HepG2 (cell line): ENCODE data around the gene NPHP4. TPM values are rescaled to one million over a fixed set of nuclear protein-coding genes. Genes with fewer than 3 reads are reported as not detected.

Experiments
- ATAC-seq: fragments of 200-7000 bp; cut with Tn5 transposase; 3 replicates; pipeline ENCODE4 v1.9.1; 2020; ENCODE audit warnings: mild to moderate bottlenecking, moderate library complexity
- BruUV-seq: library from RNA; stranded (reverse); fragments of 400-500 nt; replicated peaks from 2 replicates; lab custom pipeline; 2021; lab: Mats Ljungman, UMichigan
- CTCF ChIA-PET: fragments of 300-600 bp; formaldehyde crosslinking; extraction: SDS; loops from one replicate; lab custom pipeline; 2021; ENCODE audit warnings: low total read pairs, inconsistent platforms, low intra/inter-chr PET ratio; lab: Yijun Ruan, JAX
- POLR2A ChIA-PET: fragments of 350-600 bp; sonication (Branson Sonifier 250); formaldehyde crosslinking; loops from one replicate; lab custom pipeline; 2020; ENCODE audit warnings: antibody characterized with exemption, inconsistent platforms; lab: Yijun Ruan, JAX
- DNase-seq: peaks from one replicate; pipeline ENCODE4 v3.0.0-alpha.2; 2015; ENCODE audit warnings: low spot score
- FAIRE-seq: peaks from 3 replicates; lab custom pipeline; 2011; peaks lifted over from hg19 to GRCh38; lab: Jason Lieb, UNC
- H2AFZ ChIP-seq: one replicate; pipeline ENCODE4 v1.6.1; 2011; ENCODE audit warnings: low read length, inconsistent platforms
- H3K27ac ChIP-seq: fragments of 300-600 bp; 3 replicates; pipeline ENCODE4 v1.8.0; 2011; ENCODE audit warnings: mixed run types, mild to moderate bottlenecking, mixed read lengths, low read length, inconsistent platforms; ENCODE audit not compliant: insufficient read depth; ENCODE audit errors: extremely low read length
- H3K27me3 ChIP-seq, 2 experiments: fragments of 200-600 bp in 1 of 2; 2 replicates in 1 of 2; 3 replicates in 1 of 2; pipeline versions ENCODE4 v1.6.0 to v1.8.0; 2011; ENCODE audit warnings: low read length in 2 of 2, mild to moderate bottlenecking in 2 of 2, moderate library complexity in 2 of 2, inconsistent platforms in 1 of 2; ENCODE audit not compliant: insufficient read depth in 2 of 2, control insufficient read depth in 1 of 2
- H3K36me3 ChIP-seq, 2 experiments: fragments of 200-600 bp in 1 of 2; replicated peaks in 1 of 2; 2 replicates in 1 of 2; 3 replicates in 1 of 2; pipeline versions ENCODE4 v1.5.1 to v1.8.0; 2011; ENCODE audit warnings: low read length in 2 of 2, inconsistent platforms in 1 of 2; ENCODE audit not compliant: insufficient read depth in 2 of 2, control insufficient read depth in 1 of 2
- H3K4me1 ChIP-seq: 2 replicates; pipeline ENCODE4 v1.5.1; 2012; ENCODE audit warnings: low read length, inconsistent platforms; ENCODE audit not compliant: insufficient read depth
- H3K4me2 ChIP-seq: 2 replicates; pipeline ENCODE4 v1.6.0; 2011; ENCODE audit warnings: low read depth, low read length, inconsistent platforms
- H3K4me3 ChIP-seq, 3 experiments: fragments of 200-600 bp in 1 of 3; sonication (generic), shearing (Covaris generic) in 1 of 3; replicated peaks in 1 of 3; 2 replicates each; pipeline ENCODE4 v1.5.1; 2011 to 2016; ENCODE audit warnings: low read length in 3 of 3, inconsistent platforms in 2 of 3, low read depth in 2 of 3, mild to moderate bottlenecking in 2 of 3, control low read depth in 1 of 3, mixed read lengths in 1 of 3; ENCODE audit not compliant: insufficient read depth in 1 of 3
- H3K79me2 ChIP-seq: one replicate; pipeline ENCODE4 v1.6.1; 2011; ENCODE audit warnings: low read length, inconsistent platforms; ENCODE audit not compliant: insufficient read depth
- H3K9ac ChIP-seq: 2 replicates; pipeline ENCODE4 v1.6.0; 2011; ENCODE audit warnings: mild to moderate bottlenecking, low read depth, low read length, inconsistent platforms; ENCODE audit not compliant: insufficient read depth
- H3K9me3 ChIP-seq: 2 replicates; pipeline ENCODE4 v1.5.1; 2012; ENCODE audit warnings: mild to moderate bottlenecking, low read length
- H4K20me1 ChIP-seq: 2 replicates; pipeline ENCODE4 v1.6.0; 2011; ENCODE audit warnings: inconsistent platforms, mild to moderate bottlenecking, low read length, moderate library complexity; ENCODE audit not compliant: insufficient read depth
- LCORL ChIP-seq, 2 experiments: fragments of 450-650 bp in 1 of 2; sonication (generic) in 1 of 2; formaldehyde crosslinking in 1 of 2; IDR thresholded peaks; 2 replicates each; pipeline versions ENCODE4 v1.5.0 to v1.6.1; 2017 to 2020; ENCODE audit warnings: antibody characterized with exemption in 1 of 2, missing genetic modification reagents in 1 of 2
- NFE2 ChIP-seq: sonication (generic); formaldehyde crosslinking; IDR thresholded peaks from 2 replicates; pipeline ENCODE4 v1.4.0; 2020; ENCODE audit warnings: missing genetic modification reagents
- TBX2 ChIP-seq: sonication (generic); formaldehyde crosslinking; IDR thresholded peaks from 2 replicates; pipeline ENCODE4 v1.5.0; 2020; ENCODE audit warnings: missing genetic modification reagents, mild to moderate bottlenecking, borderline replicate concordance
- ZBTB38 ChIP-seq: sonication (generic); formaldehyde crosslinking; IDR thresholded peaks from 2 replicates; pipeline ENCODE4 v1.5.1; 2020; ENCODE audit warnings: mild to moderate bottlenecking, missing genetic modification reagents
- WGBS: methylation state at CpG from one replicate; pipeline ENCODE4 v1.1.6; 2017; ENCODE audit warnings: low lambda C conversion rate; 5-methylcytosine and 5-hydroxymethylcytosine counted together
- in situ Hi-C: cut with HindIII; loops from 2 replicates; pipeline ENCODE4 v1.10.0; 2017; ENCODE audit warnings: low pct_unique_long_range_greater_than_20kb; ENCODE audit not compliant: extremely low pct_ligation_motif_present
- intact Hi-C: fragments of 100-400 bp; cut with micrococcal nuclease; formaldehyde crosslinking; loops from one replicate; pipeline ENCODE4 v1.10.0; 2022; ENCODE audit not compliant: unreplicated experiment
- polyA plus RNA-seq, 8 experiments: library from polyadenylated mRNA; depleted of rRNA in 3 of 8; stranded (reverse) in 7 of 8; unstranded in 1 of 8; fragments of >200 nt; fragmentation: Illumina TruSeq in 4 of 8; extraction: Trizol in 4 of 8; gene quantifications; 2 replicates each; pipeline versions ENCODE4 v1.2.1 to v1.2.3, GENCODE V29; 2011 to 2016; ENCODE audit warnings: low read depth in 4 of 8, missing spikeins in 1 of 8, mixed read lengths in 1 of 8; ENCODE audit not compliant: insufficient read depth in 1 of 8
- total RNA-seq, 5 experiments: library from RNA; depleted of rRNA; stranded (reverse); fragments of >200 nt; fragmentation: Illumina TruSeq; extraction: Trizol; gene quantifications; 2 replicates each; pipeline ENCODE4 v1.2.3, GENCODE V29; 2016; ENCODE audit warnings: low read depth in 1 of 5
- TF ChIP-seq, protein P1 (sequence below): sonication (generic); formaldehyde crosslinking; IDR thresholded peaks from 2 replicates; pipeline ENCODE4 v1.9.0; 2022; ENCODE audit warnings: low read depth, missing genetic modification reagents
- TF ChIP-seq, protein P2 (sequence below): sonication (generic); formaldehyde crosslinking; IDR thresholded peaks from 2 replicates; pipeline ENCODE4 v1.5.1; 2020; ENCODE audit warnings: mild to moderate bottlenecking, missing genetic modification reagents

The NPHP4 gene
- total and polyA plus RNA-seq, 2 of the 13 experiments (the other 11 are each of a cell fraction or from before 2014, with no cell fraction given), result 4.4 to 6.8 TPM

DNA sequence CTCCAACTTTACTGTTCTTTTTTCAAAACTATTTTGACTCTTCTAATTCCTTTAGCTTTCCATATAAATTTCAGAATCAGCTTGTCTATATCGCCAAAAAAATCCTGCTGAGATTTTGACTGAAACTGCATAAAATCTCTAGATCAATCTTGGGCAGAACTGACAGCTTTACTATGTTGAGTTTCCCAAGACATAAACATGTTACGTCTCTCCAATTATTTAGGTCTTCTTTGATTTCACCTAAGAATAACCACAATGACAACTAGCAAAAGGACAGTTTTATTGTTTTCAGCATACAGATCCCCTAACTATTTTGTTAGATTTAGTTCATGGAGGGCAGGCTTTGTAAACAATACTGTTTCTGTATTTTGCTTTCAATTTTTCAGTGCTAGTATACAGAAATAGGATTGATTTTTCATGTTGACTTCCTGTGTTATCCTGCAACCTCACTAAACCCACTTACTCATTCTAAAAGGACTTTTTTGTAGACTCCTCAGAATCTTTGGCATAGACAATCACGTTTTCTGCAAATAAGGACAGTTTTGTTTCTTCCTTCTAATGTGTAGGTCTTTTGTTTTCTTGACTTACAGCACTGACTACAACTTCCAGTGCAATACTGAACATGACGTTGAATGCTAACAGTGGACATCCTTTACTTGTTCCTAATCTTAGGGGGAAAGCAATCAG lies 63.4 kb downstream of the NPHP4 start:
- no peaks in the 10 kb centered on the region for H4K20me1 ChIP-seq
- H3K9ac ChIP-seq, result no peak overlapping the region
- no peak overlapping the region for H3K4me2 ChIP-seq
- H3K9me3 ChIP-seq, result no peaks in the 10 kb centered on the region
- POLR2A ChIA-PET, result no interaction called here
- H3K27ac ChIP-seq, result no peak overlapping the region
- BruUV-seq, result no TSS peak
- H3K4me3 ChIP-seq, result no peak overlapping the region
- 86% methylated on average over 4 of the region's 4 CpGs for WGBS
- FAIRE-seq (no peak), DNase-seq (no peak), ATAC-seq (no peak)
- intact Hi-C loops, result no loop called here
- in situ Hi-C loops, result no loop called here
- TF ChIP-seq, protein P1, sequence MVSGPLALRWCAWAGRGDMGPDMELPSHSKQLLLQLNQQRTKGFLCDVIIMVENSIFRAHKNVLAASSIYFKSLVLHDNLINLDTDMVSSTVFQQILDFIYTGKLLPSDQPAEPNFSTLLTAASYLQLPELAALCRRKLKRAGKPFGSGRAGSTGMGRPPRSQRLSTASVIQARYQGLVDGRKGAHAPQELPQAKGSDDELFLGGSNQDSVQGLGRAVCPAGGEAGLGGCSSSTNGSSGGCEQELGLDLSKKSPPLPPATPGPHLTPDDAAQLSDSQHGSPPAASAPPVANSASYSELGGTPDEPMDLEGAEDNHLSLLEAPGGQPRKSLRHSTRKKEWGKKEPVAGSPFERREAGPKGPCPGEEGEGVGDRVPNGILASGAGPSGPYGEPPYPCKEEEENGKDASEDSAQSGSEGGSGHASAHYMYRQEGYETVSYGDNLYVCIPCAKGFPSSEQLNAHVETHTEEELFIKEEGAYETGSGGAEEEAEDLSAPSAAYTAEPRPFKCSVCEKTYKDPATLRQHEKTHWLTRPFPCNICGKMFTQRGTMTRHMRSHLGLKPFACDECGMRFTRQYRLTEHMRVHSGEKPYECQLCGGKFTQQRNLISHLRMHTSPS, result no peak
- TF ChIP-seq TBX2, result no peak
- TF ChIP-seq NFE2 (CRISPR knock-in tag), result no peak
- TF ChIP-seq LCORL (IDR thresholded peaks at IDR 0.05), result no peak
- no peak for TF ChIP-seq LCORL (CRISPR knock-in tag; IDR thresholded peaks at IDR 0.05)
- no peak for TF ChIP-seq ZBTB38 (CRISPR knock-in tag)
- TF ChIP-seq, protein P2, sequence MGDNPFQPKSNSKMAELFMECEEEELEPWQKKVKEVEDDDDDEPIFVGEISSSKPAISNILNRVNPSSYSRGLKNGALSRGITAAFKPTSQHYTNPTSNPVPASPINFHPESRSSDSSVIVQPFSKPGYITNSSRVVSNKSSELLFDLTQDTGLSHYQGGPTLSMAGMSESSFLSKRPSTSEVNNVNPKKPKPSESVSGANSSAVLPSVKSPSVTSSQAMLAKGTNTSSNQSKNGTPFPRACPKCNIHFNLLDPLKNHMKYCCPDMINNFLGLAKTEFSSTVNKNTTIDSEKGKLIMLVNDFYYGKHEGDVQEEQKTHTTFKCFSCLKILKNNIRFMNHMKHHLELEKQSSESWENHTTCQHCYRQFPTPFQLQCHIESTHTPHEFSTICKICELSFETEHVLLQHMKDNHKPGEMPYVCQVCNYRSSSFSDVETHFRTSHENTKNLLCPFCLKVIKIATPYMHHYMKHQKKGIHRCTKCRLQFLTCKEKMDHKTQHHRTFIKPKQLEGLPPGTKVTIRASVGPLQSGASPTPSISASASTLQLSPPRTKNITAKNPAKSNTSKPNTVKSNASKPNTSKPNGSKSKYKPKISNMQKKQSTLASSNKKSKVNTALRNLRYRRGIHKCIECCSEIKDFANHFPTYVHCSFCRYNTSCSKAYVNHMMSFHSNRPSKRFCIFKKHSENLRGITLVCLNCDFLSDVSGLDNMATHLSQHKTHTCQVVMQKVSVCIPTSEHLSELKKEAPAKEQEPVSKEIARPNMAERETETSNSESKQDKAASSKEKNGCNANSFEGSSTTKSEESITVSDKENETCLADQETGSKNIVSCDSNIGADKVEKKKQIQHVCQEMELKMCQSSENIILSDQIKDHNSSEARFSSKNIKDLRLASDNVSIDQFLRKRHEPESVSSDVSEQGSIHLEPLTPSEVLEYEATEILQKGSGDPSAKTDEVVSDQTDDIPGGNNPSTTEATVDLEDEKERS (CRISPR knock-in tag), result no peak
- CTCF ChIA-PET, result no interaction called here
- peaks cover 5 to 20% of the 10 kb centered on the region in 2 experiments; a peak in 4 of 5 replicates for H3K36me3 ChIP-seq
- peaks cover 26% of the 10 kb centered on the region for H3K4me1 ChIP-seq
- H2AFZ ChIP-seq, result no peak overlapping the region
- H3K79me2 ChIP-seq, result no peaks in the 10 kb centered on the region
- H3K27me3 ChIP-seq, result no peaks in the 10 kb centered on the region
